ENCODE measurements around the gene REXO5.

- TF ChIP-seq ESRRG (CRISPR knock-in tag; IDR thresholded peaks at IDR 0.05): no peak
- no peak for TF ChIP-seq OSR1 (CRISPR knock-in tag; IDR thresholded peaks at IDR 0.05)
- TF ChIP-seq RARB (CRISPR knock-in tag; IDR thresholded peaks at IDR 0.05): no peak
- no peak for TF ChIP-seq PATZ1 (CRISPR knock-in tag; IDR thresholded peaks at IDR 0.05; ENCODE audit: borderline replicate concordance)
- TF ChIP-seq CSDC2 (CRISPR knock-in tag; IDR thresholded peaks at IDR 0.05): no peak
- TF ChIP-seq GLIS3 (CRISPR knock-in tag; IDR thresholded peaks at IDR 0.05): no peak
- TF ChIP-seq ZFP30 (CRISPR knock-in tag; IDR thresholded peaks at IDR 0.05): no peak
- no peak for TF ChIP-seq ZFP3 (CRISPR knock-in tag; IDR thresholded peaks at IDR 0.05)
- TF ChIP-seq ISL1 (CRISPR knock-in tag; IDR thresholded peaks at IDR 0.05): no peak
- TF ChIP-seq POU6F1 (CRISPR knock-in tag; IDR thresholded peaks at IDR 0.05; ENCODE audit: borderline replicate concordance, low read depth): no peak
- no peak for TF ChIP-seq ZC3H10 (CRISPR knock-in tag; IDR thresholded peaks at IDR 0.05)
Measured at GRCh38 chr16:20781697-20782096, 24.6 kb upstream of the REXO5 start.

All from SK-N-SH treated with all-trans-retinoic acid at 6 μM for 48 hours (cell line).